Measurements from ENCODE around the gene PDC. TPM values are rescaled to one million over a fixed set of nuclear protein-coding genes. Genes with fewer than 3 reads are reported as not detected.

Gene PDC
- total and polyA plus RNA-seq, 2 donors (not counting 3 experiments of a cell fraction or from before 2014, with no cell fraction given), result not detected

DNA sequence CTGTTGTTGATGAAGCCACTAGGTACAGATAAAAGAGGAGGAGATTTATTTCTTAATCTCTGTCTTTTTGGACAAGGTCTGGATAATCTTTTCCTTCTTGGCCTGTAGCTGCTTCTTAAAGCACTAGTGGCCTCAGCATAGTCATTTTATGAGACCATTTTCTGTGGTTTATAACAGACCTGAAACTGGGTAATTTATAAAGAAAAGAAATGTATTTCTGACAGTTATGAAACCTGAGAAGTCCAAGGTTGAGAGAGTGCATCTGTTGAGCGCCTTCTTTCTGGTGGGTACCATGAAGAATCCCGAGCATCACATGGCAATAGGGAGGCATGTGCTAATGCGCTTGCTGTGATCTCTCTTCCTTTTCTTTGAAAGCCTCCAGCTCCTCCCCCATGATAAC, 36.7 kb upstream of the PDC start:
- TF ChIP-seq POLR2A (IDR thresholded peaks at IDR 0.05; ENCODE audit: low read depth, low read length) (no peak), EZH2 (IDR thresholded peaks at IDR 0.05; ENCODE audit: borderline replicate concordance, low read depth, low read length, severe bottlenecking) (no peak), JUN (IDR thresholded peaks at IDR 0.05; ENCODE audit: borderline replicate concordance, insufficient read depth, insufficient read length, low read depth) (no peak), GATA2 (IDR thresholded peaks at IDR 0.05; ENCODE audit: insufficient read depth, insufficient read length, low read depth, low read length) (no peak), POLR2AphosphoS5 (IDR thresholded peaks at IDR 0.05; ENCODE audit: insufficient read depth, low read depth, low read length) (no peak), MYC (IDR thresholded peaks at IDR 0.05; ENCODE audit: low read depth, low read length) (no peak), FOS (IDR thresholded peaks at IDR 0.05; ENCODE audit: borderline replicate concordance, insufficient read depth, low read length) (no peak)
- TF ChIP-seq, protein P1, sequence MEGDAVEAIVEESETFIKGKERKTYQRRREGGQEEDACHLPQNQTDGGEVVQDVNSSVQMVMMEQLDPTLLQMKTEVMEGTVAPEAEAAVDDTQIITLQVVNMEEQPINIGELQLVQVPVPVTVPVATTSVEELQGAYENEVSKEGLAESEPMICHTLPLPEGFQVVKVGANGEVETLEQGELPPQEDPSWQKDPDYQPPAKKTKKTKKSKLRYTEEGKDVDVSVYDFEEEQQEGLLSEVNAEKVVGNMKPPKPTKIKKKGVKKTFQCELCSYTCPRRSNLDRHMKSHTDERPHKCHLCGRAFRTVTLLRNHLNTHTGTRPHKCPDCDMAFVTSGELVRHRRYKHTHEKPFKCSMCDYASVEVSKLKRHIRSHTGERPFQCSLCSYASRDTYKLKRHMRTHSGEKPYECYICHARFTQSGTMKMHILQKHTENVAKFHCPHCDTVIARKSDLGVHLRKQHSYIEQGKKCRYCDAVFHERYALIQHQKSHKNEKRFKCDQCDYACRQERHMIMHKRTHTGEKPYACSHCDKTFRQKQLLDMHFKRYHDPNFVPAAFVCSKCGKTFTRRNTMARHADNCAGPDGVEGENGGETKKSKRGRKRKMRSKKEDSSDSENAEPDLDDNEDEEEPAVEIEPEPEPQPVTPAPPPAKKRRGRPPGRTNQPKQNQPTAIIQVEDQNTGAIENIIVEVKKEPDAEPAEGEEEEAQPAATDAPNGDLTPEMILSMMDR (IDR thresholded peaks at IDR 0.05; ENCODE audit: extremely low read depth in 1 of 2, insufficient read depth in 1 of 2, low read depth in 1 of 2, low read length in 2 of 2), result no peak
- TF ChIP-seq, protein P2, sequence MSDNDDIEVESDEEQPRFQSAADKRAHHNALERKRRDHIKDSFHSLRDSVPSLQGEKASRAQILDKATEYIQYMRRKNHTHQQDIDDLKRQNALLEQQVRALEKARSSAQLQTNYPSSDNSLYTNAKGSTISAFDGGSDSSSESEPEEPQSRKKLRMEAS (IDR thresholded peaks at IDR 0.05; ENCODE audit: insufficient read depth, insufficient read length), result no peak
- Histone ChIP-seq H3K9me3 (replicated peaks; ENCODE audit: control insufficient read depth, insufficient read depth, low read length) (no peaks in the 10 kb centered on the region), H3K4me1 (ENCODE audit: control insufficient read depth, extremely low read depth, insufficient read depth, low read length) (peaks cover 39% of the 10 kb centered on the region), H3K4me3 (replicated peaks in 1 of 3; ENCODE audit: insufficient read depth in 1 of 3, low read depth in 1 of 3, low read length in 3 of 3) (no peak overlapping the region), H3K79me2 (ENCODE audit: control insufficient read depth, insufficient read depth, low read length) (no peaks in the 10 kb centered on the region), H3K9ac (replicated peaks; ENCODE audit: extremely low read depth, insufficient read depth, low read length) (no peak overlapping the region), H3K27ac (ENCODE audit: insufficient read depth, low read depth, low read length) (no peak overlapping the region), H3K4me2 (ENCODE audit: insufficient read depth, low read length) (no peak overlapping the region), H3K36me3 (ENCODE audit: control insufficient read depth in 2 of 2, extremely low read depth in 1 of 2, insufficient read depth in 2 of 2, low read length in 2 of 2) (no peaks in the 10 kb centered on the region), H4K20me1 (replicated peaks; ENCODE audit: control insufficient read depth, extremely low read depth, insufficient read depth, low read length) (no peaks in the 10 kb centered on the region), H2AFZ (ENCODE audit: low read depth, low read length) (no peak overlapping the region), H3K27me3 (ENCODE audit: control insufficient read depth in 2 of 2, insufficient read depth in 2 of 2, low read length in 2 of 2) (no peaks in the 10 kb centered on the region), H3K9me1 (replicated peaks; ENCODE audit: control insufficient read depth, extremely low read depth, insufficient read depth, low read length) (no peaks in the 10 kb centered on the region)
- dilution Hi-C loops (cut with MboI; ENCODE audit: extremely low pct_ligation_motif_present, low sequenced_read_pairs), result no loop called here
- ChIA-PET CTCF (interaction anchor here (1.2 to 1.7 kb wide), 3 partner anchors 12 to 122 kb away, joined by 3 to 6 read pairs (median 3); partner anchors contain the start of genes ODR4 and TPR), POLR2A (no interaction called here)
- no TSS peak for BruUV-seq (replicated peaks)
- FAIRE-seq, result no peak
- intact Hi-C loops (cut with micrococcal nuclease), result loop anchor here (2.0 to 5.0 kb wide), 2 partner anchors 77 to 105 kb away; no protein-coding TSS in a partner anchor
- no peak for DNase-seq (ENCODE audit: low read depth, low spot score)

All from endothelial cell of umbilical vein (primary cell).